Astrocyte (in vitro differentiated cells and primary cell): Measurements from ENCODE around the gene MEN1.

Experiments used
- EZH2 ChIP-seq: IDR thresholded peaks from 2 replicates; pipeline ENCODE4 v1.6.1; 2012; ENCODE audit warnings: mild to moderate bottlenecking, low read length, inconsistent platforms; ENCODE audit not compliant: insufficient read depth
- TF ChIP-seq, protein P1 (sequence below): IDR thresholded peaks from 2 replicates; pipeline ENCODE4 v1.5.1; 2011; ENCODE audit warnings: low read depth, mild to moderate bottlenecking, inconsistent platforms, low read length, moderate library complexity; ENCODE audit not compliant: insufficient read depth

DNA sequence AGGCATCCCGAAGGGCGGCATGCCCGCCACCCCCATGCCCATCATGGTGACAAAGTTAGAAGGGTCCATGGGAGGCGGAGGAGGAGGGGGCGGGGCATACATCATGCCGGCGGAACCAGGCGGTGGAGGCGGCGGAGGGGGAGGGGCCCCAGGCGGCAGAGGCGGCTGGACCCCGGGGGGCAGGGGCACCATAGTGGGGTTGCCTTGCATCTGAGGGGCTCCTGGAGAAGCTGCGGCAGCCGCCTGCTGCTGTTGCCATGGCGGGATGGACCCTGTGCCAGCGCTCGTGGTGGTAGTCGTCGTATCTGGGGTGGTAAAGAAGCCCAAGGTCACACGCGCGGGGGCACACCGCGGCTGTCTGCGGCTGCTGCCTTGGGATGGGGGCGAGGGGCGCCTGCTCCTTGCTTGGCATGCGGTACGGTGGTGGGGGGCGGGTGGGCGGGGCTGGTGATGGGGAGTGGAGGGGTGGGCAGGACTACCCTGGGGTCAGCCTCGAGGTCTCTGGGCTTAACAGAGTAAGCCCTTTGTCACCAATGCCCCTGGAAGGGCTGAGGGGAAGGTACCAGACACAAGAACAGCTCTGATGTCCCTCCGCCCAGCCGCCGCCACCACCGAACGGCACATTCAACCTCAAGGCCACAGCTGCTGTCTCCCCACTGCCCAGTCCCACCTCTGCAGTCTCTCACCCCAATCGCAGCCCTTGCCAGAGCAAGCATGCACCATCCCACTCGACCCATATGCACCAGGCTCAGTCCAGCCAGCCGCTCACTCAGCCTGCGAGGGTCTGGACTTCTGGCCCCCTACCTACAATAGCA, 44.3 kb downstream of the MEN1 start:
- TF ChIP-seq, protein P1, sequence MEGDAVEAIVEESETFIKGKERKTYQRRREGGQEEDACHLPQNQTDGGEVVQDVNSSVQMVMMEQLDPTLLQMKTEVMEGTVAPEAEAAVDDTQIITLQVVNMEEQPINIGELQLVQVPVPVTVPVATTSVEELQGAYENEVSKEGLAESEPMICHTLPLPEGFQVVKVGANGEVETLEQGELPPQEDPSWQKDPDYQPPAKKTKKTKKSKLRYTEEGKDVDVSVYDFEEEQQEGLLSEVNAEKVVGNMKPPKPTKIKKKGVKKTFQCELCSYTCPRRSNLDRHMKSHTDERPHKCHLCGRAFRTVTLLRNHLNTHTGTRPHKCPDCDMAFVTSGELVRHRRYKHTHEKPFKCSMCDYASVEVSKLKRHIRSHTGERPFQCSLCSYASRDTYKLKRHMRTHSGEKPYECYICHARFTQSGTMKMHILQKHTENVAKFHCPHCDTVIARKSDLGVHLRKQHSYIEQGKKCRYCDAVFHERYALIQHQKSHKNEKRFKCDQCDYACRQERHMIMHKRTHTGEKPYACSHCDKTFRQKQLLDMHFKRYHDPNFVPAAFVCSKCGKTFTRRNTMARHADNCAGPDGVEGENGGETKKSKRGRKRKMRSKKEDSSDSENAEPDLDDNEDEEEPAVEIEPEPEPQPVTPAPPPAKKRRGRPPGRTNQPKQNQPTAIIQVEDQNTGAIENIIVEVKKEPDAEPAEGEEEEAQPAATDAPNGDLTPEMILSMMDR: no peak
- TF ChIP-seq EZH2: no peak
